Endothelial cell of umbilical vein (primary cell): ENCODE measurements around the gene SULT2B1. TPM values are rescaled to one million over a fixed set of nuclear protein-coding genes. Genes with fewer than 3 reads are reported as not detected.

Experiments
- BruUV-seq: library from RNA; stranded (reverse); fragments of 400-500 nt; replicated peaks from 2 replicates; lab custom pipeline; 2021; lab: Mats Ljungman, UMichigan
- CTCF ChIA-PET: fragments of 300-600, 350-600 bp; sonication (Branson Sonifier 250); formaldehyde crosslinking; loops from one replicate; lab custom pipeline; 2021; ENCODE audit warnings: antibody characterized with exemption, inconsistent platforms; lab: Charles Lee
- POLR2A ChIA-PET: fragments of 300-600, 350-600 bp; sonication (Branson Sonifier 250); formaldehyde crosslinking; loops from one replicate; lab custom pipeline; 2021; ENCODE audit warnings: antibody characterized with exemption, inconsistent platforms; lab: Charles Lee
- DNase-seq: peaks from one replicate; pipeline ENCODE4 v3.0.0-alpha.2; 2011; ENCODE audit warnings: low read depth, low spot score
- FAIRE-seq: peaks from 2 replicates; lab custom pipeline; 2011; peaks lifted over from hg19 to GRCh38; lab: Jason Lieb, UNC
- H2AFZ ChIP-seq: 2 replicates; pipeline ENCODE4 v1.6.0; 2012; ENCODE audit warnings: low read depth, low read length, control low read depth, inconsistent platforms
- H3K27ac ChIP-seq: 2 replicates; pipeline ENCODE4 v1.5.1; 2011; ENCODE audit warnings: low read depth, mild to moderate bottlenecking, control low read depth, low read length, moderate library complexity; ENCODE audit not compliant: insufficient read depth
- H3K27me3 ChIP-seq, 2 experiments: 2 replicates each; pipeline versions ENCODE4 v1.6.0 to v1.6.1; 2011; ENCODE audit warnings: low read length in 2 of 2, mixed read lengths in 1 of 2; ENCODE audit not compliant: control insufficient read depth in 2 of 2, insufficient read depth in 2 of 2
- H3K36me3 ChIP-seq, 2 experiments: 2 replicates in 1 of 2; 3 replicates in 1 of 2; pipeline ENCODE4 v1.5.1; 2011; ENCODE audit warnings: low read length in 2 of 2, mild to moderate bottlenecking in 1 of 2, moderate library complexity in 1 of 2; ENCODE audit not compliant: control insufficient read depth in 2 of 2, insufficient read depth in 2 of 2; ENCODE audit errors: extremely low read depth in 1 of 2
- H3K4me1 ChIP-seq: 3 replicates; pipeline ENCODE4 v1.5.1; 2011; ENCODE audit warnings: mild to moderate bottlenecking, low read length; ENCODE audit not compliant: control insufficient read depth, insufficient read depth; ENCODE audit errors: extremely low read depth
- H3K4me2 ChIP-seq: 2 replicates; pipeline ENCODE4 v1.6.1; 2011; ENCODE audit warnings: low read length, control low read depth, mixed read lengths; ENCODE audit not compliant: insufficient read depth
- H3K4me3 ChIP-seq, 3 experiments: fragments of 200-600 bp in 1 of 3; sonication (generic), shearing (Covaris generic) in 1 of 3; replicated peaks in 1 of 3; 2 replicates each; pipeline ENCODE4 v1.5.1; 2011 to 2016; ENCODE audit warnings: control low read depth in 3 of 3, low read length in 3 of 3, mild to moderate bottlenecking in 2 of 3, inconsistent platforms in 1 of 3, low read depth in 1 of 3, moderate library complexity in 1 of 3; ENCODE audit not compliant: insufficient read depth in 1 of 3
- H3K79me2 ChIP-seq: 2 replicates; pipeline ENCODE4 v1.6.0; 2012; ENCODE audit warnings: low read length, inconsistent platforms; ENCODE audit not compliant: control insufficient read depth, insufficient read depth
- H3K9ac ChIP-seq: replicated peaks from 2 replicates; pipeline ENCODE3; 2011; ENCODE audit warnings: low read length, control low read depth; ENCODE audit not compliant: insufficient read depth; ENCODE audit errors: extremely low read depth
- H3K9me1 ChIP-seq: replicated peaks from 3 replicates; pipeline ENCODE4 v1.6.0; 2011; ENCODE audit warnings: mild to moderate bottlenecking, low read length; ENCODE audit not compliant: control insufficient read depth, insufficient read depth; ENCODE audit errors: extremely low read depth
- H3K9me3 ChIP-seq: replicated peaks from 2 replicates; pipeline ENCODE4 v1.5.1; 2012; ENCODE audit warnings: low read length, inconsistent platforms; ENCODE audit not compliant: control insufficient read depth, insufficient read depth
- H4K20me1 ChIP-seq: replicated peaks from 2 replicates; pipeline ENCODE3; 2011; ENCODE audit warnings: mild to moderate bottlenecking, low read length; ENCODE audit not compliant: control insufficient read depth, insufficient read depth; ENCODE audit errors: extremely low read depth
- CTCF ChIP-seq, 2 donors: IDR thresholded peaks; 1 replicate in 1 of 2; 2 replicates in 1 of 2; pipeline ENCODE4 v1.5.1; 2011; ENCODE audit warnings: low read length in 2 of 2, mild to moderate bottlenecking in 2 of 2, moderate library complexity in 2 of 2, control low read depth in 1 of 2, inconsistent platforms in 1 of 2, low read depth in 1 of 2; ENCODE audit not compliant: insufficient read depth in 1 of 2; ENCODE audit errors: extremely low read depth in 1 of 2
- EZH2 ChIP-seq: IDR thresholded peaks from 2 replicates; pipeline ENCODE4 v1.6.1; 2012; ENCODE audit warnings: borderline replicate concordance, low read depth, mild to moderate bottlenecking, moderate library complexity, low read length, inconsistent platforms; ENCODE audit not compliant: severe bottlenecking
- FOS ChIP-seq: IDR thresholded peaks from 2 replicates; pipeline ENCODE4 v1.6.1; 2011; ENCODE audit warnings: mild to moderate bottlenecking, low read length, moderate library complexity, borderline replicate concordance; ENCODE audit not compliant: insufficient read depth
- GATA2 ChIP-seq: IDR thresholded peaks from 2 replicates; pipeline ENCODE4 v1.7.0; 2011; ENCODE audit warnings: low read depth, mild to moderate bottlenecking, moderate library complexity, mixed read lengths, low read length; ENCODE audit not compliant: insufficient read length, insufficient read depth
- JUN ChIP-seq: IDR thresholded peaks from 2 replicates; pipeline ENCODE4 v1.6.1; 2011; ENCODE audit warnings: borderline replicate concordance, low read depth; ENCODE audit not compliant: insufficient read length, insufficient read depth
- MYC ChIP-seq: IDR thresholded peaks from one replicate; pipeline ENCODE4 v1.6.1; 2011; ENCODE audit warnings: mild to moderate bottlenecking, low read depth, low read length
- POLR2A ChIP-seq: IDR thresholded peaks from 2 replicates; pipeline ENCODE4 v1.6.1; 2012; ENCODE audit warnings: low read depth, mild to moderate bottlenecking, control low read depth, low read length
- POLR2AphosphoS5 ChIP-seq: IDR thresholded peaks from 2 replicates; pipeline ENCODE4 v1.6.1; 2012; ENCODE audit warnings: low read depth, mild to moderate bottlenecking, control low read depth, low read length, moderate library complexity; ENCODE audit not compliant: insufficient read depth
- dilution Hi-C: fragments of 300-500 bp; cut with MboI; formaldehyde crosslinking; loops from one replicate; pipeline ENCODE4 v1.15.0; 2019; ENCODE audit warnings: low sequenced_read_pairs; ENCODE audit not compliant: extremely low pct_ligation_motif_present
- intact Hi-C: fragments of 100-400 bp; cut with micrococcal nuclease; formaldehyde crosslinking; loops from one replicate; pipeline ENCODE4 v1.10.0; 2022
- polyA plus RNA-seq, 4 experiments: library from polyadenylated mRNA; depleted of rRNA in 3 of 4; stranded (reverse) in 3 of 4; unstranded in 1 of 4; fragments of >200 nt; gene quantifications; 2 replicates each; pipeline versions ENCODE4 v1.2.1 to v1.2.3, GENCODE V29; 2011 to 2012; ENCODE audit warnings: missing spikeins in 1 of 4
- total RNA-seq: library from RNA; stranded (reverse); gene quantifications from 2 replicates; pipeline ENCODE4 v1.2.3, GENCODE V29; 2021
- TF ChIP-seq, protein P1 (sequence below): IDR thresholded peaks from 2 replicates; pipeline ENCODE4 v1.6.1; 2011; ENCODE audit not compliant: insufficient read depth, insufficient read length

SULT2B1 gene
- total and polyA plus RNA-seq, 2 donors (not counting 3 experiments of a cell fraction or from before 2014, with no cell fraction given), result not detected

- Histone ChIP-seq H3K9me3 (no peaks in the 10 kb centered on the region), H3K4me2 (peak overlapping the region; percentile 84), H3K27me3 (no peaks in the 10 kb centered on the region), H3K36me3 (peaks cover 0 to 2% of the 10 kb centered on the region in 2 experiments), H3K9me1 (no peaks in the 10 kb centered on the region), H3K9ac (peak overlapping the region; percentile 80), H3K4me3 (peak overlapping the region in 2 of 3 experiments; percentile 17 to 53), H2AFZ (peak overlapping the region; percentile 84), H3K27ac (peak overlapping the region; percentile 65), H4K20me1 (no peaks in the 10 kb centered on the region), H3K79me2 (peaks cover 7% of the 10 kb centered on the region), H3K4me1 (peaks cover 14% of the 10 kb centered on the region)
- dilution Hi-C loops (no loop called here), intact Hi-C loops (no loop called here)
- BruUV-seq, result no TSS peak
- ChIA-PET POLR2A (interaction anchor here (0.7 kb wide), 1 partner anchor 128 kb away, joined by 3 read pairs; no protein-coding TSS in a partner anchor), CTCF (interaction anchor here (0.9 kb wide), 1 partner anchor 9 kb away, joined by 4 read pairs; no protein-coding TSS in a partner anchor)
- no peak for TF ChIP-seq JUN
- no peak for TF ChIP-seq GATA2
- TF ChIP-seq MYC, result no peak
- no peak for TF ChIP-seq CTCF (IDR thresholded peaks at IDR 0.05; ENCODE audit: extremely low read depth in 1 of 2, insufficient read depth in 1 of 2, low read depth in 1 of 2, low read length in 2 of 2)
- no peak for TF ChIP-seq EZH2
- no peak for TF ChIP-seq POLR2A
- TF ChIP-seq FOS, result no peak
- TF ChIP-seq POLR2AphosphoS5, result no peak
- TF ChIP-seq, protein P1, sequence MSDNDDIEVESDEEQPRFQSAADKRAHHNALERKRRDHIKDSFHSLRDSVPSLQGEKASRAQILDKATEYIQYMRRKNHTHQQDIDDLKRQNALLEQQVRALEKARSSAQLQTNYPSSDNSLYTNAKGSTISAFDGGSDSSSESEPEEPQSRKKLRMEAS, result no peak
- FAIRE-seq (no peak), DNase-seq (no peak)
Measured at GRCh38 chr19:48623556-48624066, 71.6 kb downstream of the SULT2B1 start.
